GM20431 (cell line): ENCODE results near the gene ASB5.
"Not testable (repeated sequence)": the region's sequence is repeated elsewhere in the genome, so short reads cannot be mapped to it uniquely, and the experiment has no call there.

Experiments used
- in situ Hi-C: fragments of 300-500 bp; cut with MseI, MboI; formaldehyde crosslinking; loops from one replicate; pipeline ENCODE4 v1.15.0; 2020; ENCODE audit warnings: low sequenced_read_pairs; ENCODE audit not compliant: unreplicated experiment

The ASB5 gene

GRCh38 chr4:176286728-176287127, 17.7 kb upstream of the ASB5 start:
- in situ Hi-C loops = no loop called here

- in situ Hi-C loops = not testable (repeated sequence)
These were observed 10.5 kb upstream of the ASB5 start for GRCh38 chr4:176279560-176279959.

- in situ Hi-C loops = no loop called here
These were observed 8.3 kb upstream of the ASB5 start for GRCh38 chr4:176277162-176277904.

GRCh38 chr4:176276710-176277109, 7.7 kb upstream of the ASB5 start:
- in situ Hi-C loops = no loop called here

- in situ Hi-C loops = no loop called here
These were observed 5.4 kb upstream of the ASB5 start for GRCh38 chr4:176274441-176274840.

- in situ Hi-C loops = no loop called here
These were observed 4.7 kb upstream of the ASB5 start for GRCh38 chr4:176273736-176274135.

- in situ Hi-C loops = no loop called here
These were observed 3.8 kb upstream of the ASB5 start for GRCh38 chr4:176272799-176273198.

GRCh38 chr4:176271749-176272148, 2.7 kb upstream of the ASB5 start:
- in situ Hi-C loops = no loop called here

- in situ Hi-C loops = no loop called here
These were observed 1.6 kb upstream of the ASB5 start for GRCh38 chr4:176270669-176271068.

- in situ Hi-C loops = no loop called here
These were observed 3.0 kb downstream of the ASB5 start for GRCh38 chr4:176266026-176266425.

GRCh38 chr4:176262243-176262642, 6.8 kb downstream of the ASB5 start:
- in situ Hi-C loops = no loop called here

GRCh38 chr4:176261481-176261880, 7.5 kb downstream of the ASB5 start:
- in situ Hi-C loops = no loop called here

- in situ Hi-C loops = no loop called here
These were observed 8.0 kb downstream of the ASB5 start for GRCh38 chr4:176261018-176261417.

- in situ Hi-C loops = no loop called here
These were observed 9.5 kb downstream of the ASB5 start for GRCh38 chr4:176259330-176260090.

GRCh38 chr4:176258135-176258534, 10.9 kb downstream of the ASB5 start:
- in situ Hi-C loops = no loop called here

- in situ Hi-C loops = no loop called here
These were observed 12.1 kb downstream of the ASB5 start for GRCh38 chr4:176256921-176257320.

- in situ Hi-C loops = no loop called here
These were observed 26.2 kb downstream of the ASB5 start for GRCh38 chr4:176242764-176243347.

GRCh38 chr4:176241703-176242102, 27.3 kb downstream of the ASB5 start:
- in situ Hi-C loops = no loop called here

GRCh38 chr4:176238826-176239225, 30.2 kb downstream of the ASB5 start:
- in situ Hi-C loops = no loop called here

GRCh38 chr4:176238157-176238610, 30.8 kb downstream of the ASB5 start:
- in situ Hi-C loops = no loop called here

GRCh38 chr4:176236946-176237345, 32.1 kb downstream of the ASB5 start:
- in situ Hi-C loops = no loop called here
